ENCODE data around the gene VPS37C. TPM values are rescaled to one million over a fixed set of nuclear protein-coding genes. Genes with fewer than 3 reads are reported as not detected.

VPS37C gene
- polyA plus RNA-seq, 4 donors, result 15.6 to 22.2 (median 20.9) TPM

- no peak for DNase-seq (ENCODE audit: low read depth in 4 of 4, low spot score in 2 of 4)
These were observed 80.1 kb downstream of the VPS37C start for GRCh38 chr11:61080986-61081590.

- DNase-seq (ENCODE audit: low read depth in 4 of 4, low spot score in 2 of 4), result no peak
These were observed 80.7 kb downstream of the VPS37C start for GRCh38 chr11:61080526-61080925.

Other genes with a start within 250 kb of the VPS37C start
- gene TMEM109, start 247.3 kb downstream of the VPS37C start, polyA plus RNA-seq (ENCODE audit: insufficient read length in 4 of 4), result 100 to 1,000 TPM in 1 of 4 donors, 10 to 100 TPM in 3; 76.1 to 111 (median 91.6) TPM
- gene TMEM132A, start 237.0 kb downstream of the VPS37C start, polyA plus RNA-seq (ENCODE audit: insufficient read length in 4 of 4), result 100 to 1,000 TPM in 1 of 4 donors, 10 to 100 TPM in 3; 41.3 to 109 (median 88.1) TPM
- gene SLC15A3, start 209.2 kb downstream of the VPS37C start, polyA plus RNA-seq (ENCODE audit: insufficient read length in 4 of 4), result 10 to 100 TPM; 19.1 to 24.5 (median 20.6) TPM
- 1 to 10 TPM in 3 of 4 donors, under 1 TPM in 1; 0.62 to 1.8 (median 1.4) TPM for gene CD6, start 189.7 kb downstream of the VPS37C start, polyA plus RNA-seq (ENCODE audit: insufficient read length in 4 of 4)
- gene CD5, start 58.9 kb downstream of the VPS37C start, polyA plus RNA-seq (ENCODE audit: insufficient read length in 4 of 4), result under 1 TPM; 0.05 to 0.20 (median 0.12) TPM
- gene PGA3, start 42.1 kb upstream of the VPS37C start, polyA plus RNA-seq (ENCODE audit: insufficient read length in 4 of 4), result under 1 TPM in 2 of 4 donors, not detected in 2; 0.12 to 0.43 TPM
- 1 to 10 TPM in 1 of 4 donors, under 1 TPM in 3; 0.46 to 1.1 (median 0.72) TPM for gene PGA4, start 60.9 kb upstream of the VPS37C start, polyA plus RNA-seq (ENCODE audit: insufficient read length in 4 of 4)
- under 1 TPM in 2 of 4 donors, not detected in 2; 0.19 to 0.53 TPM for gene PGA5, start 79.7 kb upstream of the VPS37C start, polyA plus RNA-seq (ENCODE audit: insufficient read length in 4 of 4)
- 1 to 10 TPM; 1.5 to 4.0 (median 2.9) TPM for gene VWCE, start 133.9 kb upstream of the VPS37C start, polyA plus RNA-seq (ENCODE audit: insufficient read length in 4 of 4)
- 100 to 1,000 TPM; 212 to 240 (median 219) TPM for gene DDB1, start 171.7 kb upstream of the VPS37C start, polyA plus RNA-seq (ENCODE audit: insufficient read length in 4 of 4)
- gene TKFC, start 171.8 kb upstream of the VPS37C start, polyA plus RNA-seq (ENCODE audit: insufficient read length in 4 of 4), result 10 to 100 TPM; 47.2 to 67.9 (median 58.9) TPM
- 10 to 100 TPM; 23.9 to 33.4 (median 30.2) TPM for gene CYB561A3, start 200.5 kb upstream of the VPS37C start, polyA plus RNA-seq (ENCODE audit: insufficient read length in 4 of 4)
- gene TMEM138, start 200.9 kb upstream of the VPS37C start, polyA plus RNA-seq (ENCODE audit: insufficient read length in 4 of 4), result 10 to 100 TPM; 38.0 to 57.9 (median 51.0) TPM
- gene TMEM216, start 231.2 kb upstream of the VPS37C start, polyA plus RNA-seq (ENCODE audit: insufficient read length in 4 of 4), result 10 to 100 TPM; 29.3 to 35.5 (median 31.9) TPM

Measured in left renal cortex interstitium (tissue), 4 donors.